RPMI8226 (cell line): ENCODE data around the gene TNKS1BP1.
"Not testable (repeated sequence)": the region's sequence is repeated elsewhere in the genome, so short reads cannot be mapped to it uniquely, and the experiment has no call there.

Source experiments
- DNase-seq: peaks from one replicate; pipeline ENCODE4 v3.0.0-alpha.2; 2015

Gene TNKS1BP1, protein sequence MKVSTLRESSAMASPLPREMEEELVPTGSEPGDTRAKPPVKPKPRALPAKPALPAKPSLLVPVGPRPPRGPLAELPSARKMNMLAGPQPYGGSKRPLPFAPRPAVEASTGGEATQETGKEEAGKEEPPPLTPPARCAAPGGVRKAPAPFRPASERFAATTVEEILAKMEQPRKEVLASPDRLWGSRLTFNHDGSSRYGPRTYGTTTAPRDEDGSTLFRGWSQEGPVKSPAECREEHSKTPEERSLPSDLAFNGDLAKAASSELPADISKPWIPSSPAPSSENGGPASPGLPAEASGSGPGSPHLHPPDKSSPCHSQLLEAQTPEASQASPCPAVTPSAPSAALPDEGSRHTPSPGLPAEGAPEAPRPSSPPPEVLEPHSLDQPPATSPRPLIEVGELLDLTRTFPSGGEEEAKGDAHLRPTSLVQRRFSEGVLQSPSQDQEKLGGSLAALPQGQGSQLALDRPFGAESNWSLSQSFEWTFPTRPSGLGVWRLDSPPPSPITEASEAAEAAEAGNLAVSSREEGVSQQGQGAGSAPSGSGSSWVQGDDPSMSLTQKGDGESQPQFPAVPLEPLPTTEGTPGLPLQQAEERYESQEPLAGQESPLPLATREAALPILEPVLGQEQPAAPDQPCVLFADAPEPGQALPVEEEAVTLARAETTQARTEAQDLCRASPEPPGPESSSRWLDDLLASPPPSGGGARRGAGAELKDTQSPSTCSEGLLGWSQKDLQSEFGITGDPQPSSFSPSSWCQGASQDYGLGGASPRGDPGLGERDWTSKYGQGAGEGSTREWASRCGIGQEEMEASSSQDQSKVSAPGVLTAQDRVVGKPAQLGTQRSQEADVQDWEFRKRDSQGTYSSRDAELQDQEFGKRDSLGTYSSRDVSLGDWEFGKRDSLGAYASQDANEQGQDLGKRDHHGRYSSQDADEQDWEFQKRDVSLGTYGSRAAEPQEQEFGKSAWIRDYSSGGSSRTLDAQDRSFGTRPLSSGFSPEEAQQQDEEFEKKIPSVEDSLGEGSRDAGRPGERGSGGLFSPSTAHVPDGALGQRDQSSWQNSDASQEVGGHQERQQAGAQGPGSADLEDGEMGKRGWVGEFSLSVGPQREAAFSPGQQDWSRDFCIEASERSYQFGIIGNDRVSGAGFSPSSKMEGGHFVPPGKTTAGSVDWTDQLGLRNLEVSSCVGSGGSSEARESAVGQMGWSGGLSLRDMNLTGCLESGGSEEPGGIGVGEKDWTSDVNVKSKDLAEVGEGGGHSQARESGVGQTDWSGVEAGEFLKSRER (N-terminal part only)

GRCh38 chr11:57324886-57325734 is at the start of gene TNKS1BP1:
TSS of gene TNKS1BP1 (minus strand) at chr11:57324952. CDS start at chr11:57321885, 3,067 bp downstream.
- DNase-seq: peak; percentile 96

DNA sequence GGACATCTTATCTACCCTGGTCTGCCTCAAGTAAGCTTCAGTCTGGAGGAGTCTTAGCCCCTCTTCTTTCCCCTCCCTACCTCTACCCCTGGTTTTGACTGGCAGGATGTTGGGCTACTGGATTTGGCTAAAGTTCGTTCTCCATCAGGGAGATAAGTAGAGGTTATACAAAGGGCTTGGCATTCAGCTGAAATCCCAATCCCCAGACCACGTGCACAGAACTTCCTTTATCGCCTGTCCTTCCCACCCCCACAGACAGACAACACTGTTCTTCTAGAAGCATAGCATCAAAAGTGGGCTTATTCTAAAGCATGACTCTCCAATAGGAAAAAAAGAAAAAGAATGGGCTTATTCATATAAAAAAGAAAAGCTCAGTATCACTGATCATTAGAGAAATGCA is 48.4 kb upstream of the TNKS1BP1 start:
- no peak for DNase-seq

- DNase-seq: no peak
These were observed 46.2 kb upstream of the TNKS1BP1 start for GRCh38 chr11:57370941-57371340.

DNA sequence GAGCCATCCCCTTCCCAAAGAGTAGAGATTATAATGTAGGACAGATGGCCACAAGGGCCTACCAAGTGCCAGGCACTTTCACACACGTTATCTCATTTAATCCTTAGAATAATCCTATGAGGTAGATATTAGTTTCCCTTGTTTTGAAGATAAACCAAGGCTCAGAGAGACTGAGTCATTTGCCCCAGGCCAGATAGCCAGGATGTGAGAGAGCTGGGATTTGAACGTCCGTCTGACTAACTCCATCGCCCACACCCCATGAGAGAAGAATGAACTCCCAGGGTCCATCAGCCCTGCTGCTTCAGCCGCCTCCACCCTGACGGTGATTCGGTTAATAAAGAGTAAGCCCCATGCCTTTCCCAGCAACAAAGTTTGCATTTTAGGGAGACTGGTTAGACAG is 45.5 kb upstream of the TNKS1BP1 start:
- no peak for DNase-seq

- DNase-seq: no peak
These were observed 44.1 kb upstream of the TNKS1BP1 start for GRCh38 chr11:57368845-57369232.

DNA sequence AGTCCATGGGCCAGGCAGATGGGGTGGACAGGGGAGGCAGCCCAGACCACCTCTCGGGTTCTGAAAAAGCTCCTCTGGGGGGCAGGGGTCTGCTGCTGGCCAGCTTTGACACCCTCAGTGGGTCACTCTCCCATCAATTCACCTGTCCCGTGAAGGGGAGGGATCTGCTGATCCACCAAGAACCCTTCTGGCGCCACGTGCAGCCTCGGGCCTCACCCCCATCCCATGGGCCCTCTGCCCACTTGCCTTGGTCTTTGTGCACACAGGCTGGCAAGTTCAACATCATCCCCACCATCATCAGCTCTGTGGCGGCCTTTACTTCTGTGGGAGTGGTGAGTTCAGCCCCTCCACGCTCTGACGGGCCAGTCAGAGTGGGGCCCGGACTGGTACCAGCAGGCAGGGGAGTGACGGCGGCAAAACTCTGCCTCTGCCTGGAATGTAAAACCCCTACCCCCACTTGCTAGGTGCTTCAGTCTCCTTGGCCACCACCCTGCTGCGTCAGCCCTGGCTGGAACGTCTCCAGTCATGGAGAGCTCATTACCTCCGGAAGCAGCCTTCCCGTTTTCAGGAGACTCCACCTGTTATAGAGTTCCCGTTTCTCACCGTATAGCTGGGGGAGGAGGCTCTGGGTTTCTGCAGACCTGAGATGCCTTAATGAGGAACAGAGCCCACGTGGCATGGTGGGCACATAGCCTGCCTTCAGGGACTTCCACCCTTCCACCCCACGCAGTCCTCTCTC is 43.5 kb upstream of the TNKS1BP1 start:
- DNase-seq: no peak

DNA sequence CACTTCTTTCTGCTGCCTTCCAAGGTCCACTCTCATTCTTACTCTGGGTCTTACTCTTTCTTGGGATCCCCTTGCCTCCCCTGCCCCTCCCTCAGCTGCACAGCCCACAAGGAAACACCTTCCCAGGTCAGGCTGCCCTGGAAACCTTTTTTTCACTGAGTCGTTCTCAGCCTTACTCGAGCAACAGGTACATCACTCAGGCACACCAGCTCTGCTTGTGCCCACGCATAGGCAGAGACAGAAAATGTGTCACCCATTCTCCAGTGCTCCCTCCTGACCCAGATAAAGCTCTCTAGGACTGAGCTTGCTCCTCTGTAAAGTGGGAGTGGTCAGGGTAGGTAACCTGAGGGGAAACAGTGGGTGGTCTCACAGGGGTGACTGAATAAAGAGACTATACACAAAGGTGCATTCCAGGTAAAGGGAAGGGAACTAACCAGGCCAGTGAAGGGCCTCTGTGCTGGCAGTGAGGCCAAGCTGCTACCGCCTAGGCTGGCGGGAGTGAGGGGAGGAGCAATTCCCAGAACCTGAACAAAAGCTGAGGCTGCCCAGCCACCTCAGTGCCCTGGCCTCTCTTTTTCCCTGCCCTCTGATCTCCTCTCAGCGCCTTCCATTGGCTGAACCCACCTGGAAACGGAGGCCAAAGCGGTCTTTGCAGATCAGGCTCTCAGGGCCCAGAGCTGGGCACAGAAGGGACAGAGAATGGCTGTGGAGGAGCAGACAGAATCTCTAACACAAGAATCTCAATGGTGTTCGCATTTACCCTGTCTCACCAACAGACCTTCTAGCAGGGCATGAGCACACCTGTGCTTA is 40.3 kb upstream of the TNKS1BP1 start:
- DNase-seq: no peak

DNA sequence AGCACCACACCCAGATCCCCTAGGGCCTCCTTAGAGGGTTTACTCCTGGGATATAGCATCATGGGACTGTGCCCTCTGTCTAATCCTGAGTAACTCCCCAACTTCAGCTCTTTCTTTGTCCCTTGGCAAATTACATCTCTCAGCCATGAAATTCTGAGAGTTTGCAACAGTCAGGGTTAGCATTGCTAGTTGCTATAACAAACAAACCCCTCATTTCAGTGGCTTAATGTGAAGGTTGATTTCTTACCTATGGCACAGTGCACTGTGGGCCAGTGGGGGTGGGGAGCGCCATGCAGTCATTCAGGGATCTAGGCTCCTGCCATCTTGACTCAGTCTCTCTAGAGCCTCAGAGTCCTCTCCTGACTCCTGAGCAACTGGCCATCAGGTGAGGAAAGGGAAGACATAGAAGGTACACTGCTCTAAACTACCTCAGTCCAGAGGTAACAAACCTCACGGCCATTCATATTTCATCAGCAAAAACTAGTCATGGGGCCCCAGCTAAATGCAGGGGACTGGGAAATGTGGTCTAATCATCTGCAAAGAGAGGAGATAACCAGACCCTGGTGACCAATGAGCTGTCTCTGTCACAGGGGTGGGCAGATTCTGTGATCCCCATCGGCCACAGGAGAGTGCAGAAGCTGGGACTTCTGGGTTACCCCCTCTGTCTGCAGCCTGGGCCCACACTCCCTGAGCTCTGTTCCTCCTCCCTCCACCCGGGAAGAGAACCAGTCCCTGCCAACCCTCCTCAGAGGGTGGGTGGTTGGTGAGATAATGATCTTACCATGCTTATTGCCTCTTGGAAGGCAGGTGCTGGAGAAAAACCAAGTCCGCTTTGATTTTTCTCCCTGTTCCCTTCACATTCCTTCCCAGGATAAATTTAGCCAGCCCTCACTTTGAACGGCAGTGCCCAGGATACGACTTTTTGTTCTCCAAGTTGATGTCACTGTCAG is 38.7 kb upstream of the TNKS1BP1 start:
- no peak for DNase-seq

DNA sequence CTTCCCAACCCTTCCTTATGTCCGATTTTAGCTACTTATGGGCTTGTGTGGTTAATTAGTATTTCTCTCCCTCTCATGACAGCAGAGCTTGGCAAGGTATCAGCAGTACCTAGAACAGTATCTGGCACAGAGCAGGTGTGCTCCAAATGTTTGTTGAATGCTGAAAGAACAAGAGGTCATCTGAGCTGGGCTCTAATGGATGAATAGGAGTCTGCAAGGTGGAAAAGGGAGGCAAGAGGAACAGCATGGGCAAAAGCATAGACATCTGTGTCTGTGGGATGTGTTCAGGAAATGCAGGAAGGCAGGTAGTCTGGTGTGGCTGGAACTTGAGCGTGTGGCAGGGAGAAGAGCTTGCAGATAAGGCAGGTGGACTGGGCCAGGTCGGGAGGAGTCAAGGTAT is 37.2 kb upstream of the TNKS1BP1 start:
- DNase-seq: no peak

- not testable (repeated sequence) for DNase-seq
These were observed 36.7 kb upstream of the TNKS1BP1 start for GRCh38 chr11:57361420-57361819.

DNA sequence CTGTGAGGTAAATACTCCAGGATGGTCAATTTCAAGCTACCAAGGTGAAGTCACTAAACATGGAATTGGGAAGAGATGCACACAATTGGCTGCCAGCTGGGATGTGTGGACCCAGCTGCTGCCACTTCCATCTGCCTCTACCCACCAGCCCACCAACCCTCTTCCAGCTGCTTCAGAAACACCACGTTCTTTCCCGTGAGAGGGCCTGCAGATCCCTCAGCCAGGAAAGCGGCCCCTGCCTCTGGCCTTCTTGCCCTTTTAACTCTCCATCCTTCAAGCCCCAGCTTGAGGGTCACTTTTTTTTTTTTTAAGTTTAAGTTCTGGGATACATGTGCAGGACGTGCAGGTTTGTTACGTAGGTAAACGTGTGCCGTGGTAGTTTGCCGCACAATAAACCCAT is 36.2 kb upstream of the TNKS1BP1 start:
- no peak for DNase-seq

DNA sequence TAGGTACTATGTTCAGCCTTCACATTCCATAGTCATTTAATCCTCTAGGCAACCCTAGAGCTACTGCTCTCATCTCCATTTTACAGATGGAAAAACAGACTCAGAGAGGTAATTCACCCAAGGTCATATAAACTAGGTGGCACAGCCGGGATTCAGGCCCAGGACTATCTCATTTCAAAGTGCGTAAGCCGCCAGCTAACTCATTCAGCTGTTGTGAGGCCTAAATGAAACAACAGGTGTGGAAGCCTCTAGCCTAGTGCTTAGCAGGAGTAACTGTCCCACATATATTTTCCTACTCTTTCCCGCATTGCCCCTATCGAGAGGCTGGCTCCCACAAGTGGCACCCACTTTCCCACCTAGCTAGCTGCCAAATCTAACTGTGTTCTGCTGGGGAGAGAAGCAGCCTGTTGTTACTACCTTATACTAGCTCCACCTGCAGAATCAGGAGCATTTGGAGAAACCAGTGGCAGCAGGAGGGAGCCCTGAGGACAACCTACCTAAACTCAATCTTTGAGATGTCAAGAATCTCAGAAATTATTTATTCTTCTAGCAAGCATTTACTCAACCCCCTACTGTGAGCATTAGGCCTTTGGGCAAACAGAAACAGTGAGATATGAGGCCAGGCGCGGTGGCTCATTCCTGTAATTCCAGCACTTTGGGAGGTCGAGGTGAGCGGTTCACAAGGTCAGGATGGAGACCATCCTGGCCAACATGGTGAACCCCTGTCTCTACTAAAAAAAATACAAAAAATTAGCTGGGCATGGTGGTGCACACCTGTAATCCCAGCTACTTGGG is 35.3 kb upstream of the TNKS1BP1 start:
- no peak for DNase-seq

DNA sequence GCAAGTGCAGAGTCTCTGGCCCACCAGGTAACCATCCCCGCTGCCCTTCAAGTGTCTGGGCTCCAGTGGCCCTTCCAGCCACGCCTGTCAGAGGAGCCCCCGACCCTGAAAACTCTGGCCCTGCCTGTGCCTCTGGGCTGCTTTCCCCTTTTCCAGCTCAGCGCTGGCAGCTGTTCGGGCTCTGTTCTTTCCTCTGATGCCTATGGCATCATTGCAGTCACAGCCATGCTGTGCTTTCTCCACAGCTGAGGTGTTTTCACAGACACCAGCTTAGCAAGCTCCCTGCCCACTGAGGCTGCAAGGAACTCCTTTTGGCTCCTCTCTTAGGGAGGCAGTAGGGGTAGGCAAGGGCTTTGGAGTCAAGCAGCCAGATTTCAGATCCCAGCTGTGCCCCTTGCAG is 34.6 kb upstream of the TNKS1BP1 start:
- no peak for DNase-seq

DNA sequence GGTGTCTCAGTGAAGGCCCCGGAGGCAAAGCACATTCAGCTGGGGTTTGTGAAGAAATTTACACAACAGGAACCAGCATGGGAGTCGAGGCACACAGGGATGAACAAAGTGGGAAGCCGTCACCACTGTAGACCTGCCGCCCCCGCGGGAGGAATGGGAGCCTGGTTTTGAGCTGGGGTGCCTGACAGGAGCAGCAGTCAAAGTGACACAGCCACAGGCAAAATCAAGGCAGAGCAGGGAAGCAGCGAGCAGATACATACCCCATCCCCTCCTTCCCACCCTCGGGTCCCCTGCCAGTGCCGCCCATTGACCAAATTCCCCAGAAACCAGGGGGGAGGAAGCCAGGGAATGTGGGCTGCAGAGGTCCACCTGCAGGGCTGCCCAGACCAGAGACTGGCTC is 34.2 kb upstream of the TNKS1BP1 start:
- no peak for DNase-seq

DNA sequence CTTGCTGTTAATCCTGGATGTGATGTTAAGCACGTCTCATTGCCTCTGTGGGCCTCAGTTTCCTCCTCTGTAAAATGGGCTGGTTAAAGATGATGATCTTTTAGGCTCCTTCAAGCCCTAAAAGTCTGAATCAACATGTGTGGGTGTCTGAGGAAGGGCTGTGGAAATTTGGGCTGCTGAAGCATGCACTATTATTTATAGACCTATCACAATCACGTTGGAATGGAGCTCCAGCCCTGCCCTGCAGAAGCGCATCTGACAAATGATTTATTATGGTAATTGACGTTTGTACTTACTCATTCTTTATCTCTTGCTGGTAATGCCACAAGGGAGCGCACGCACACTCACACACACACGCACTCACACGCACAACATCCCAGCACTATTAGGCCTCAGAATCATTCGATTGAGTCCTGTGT is 33.8 kb upstream of the TNKS1BP1 start:
- DNase-seq: no peak

GRCh38 chr11:57357856-57358255 is 33.1 kb upstream of the TNKS1BP1 start:
- DNase-seq: no peak

GRCh38 chr11:57357310-57357709 is 32.6 kb upstream of the TNKS1BP1 start:
- DNase-seq: no peak

GRCh38 chr11:57356268-57356667 is 31.5 kb upstream of the TNKS1BP1 start:
- DNase-seq: peak; percentile 21
